ENCODE data around the gene EFL1.

Gene EFL1

DNA sequence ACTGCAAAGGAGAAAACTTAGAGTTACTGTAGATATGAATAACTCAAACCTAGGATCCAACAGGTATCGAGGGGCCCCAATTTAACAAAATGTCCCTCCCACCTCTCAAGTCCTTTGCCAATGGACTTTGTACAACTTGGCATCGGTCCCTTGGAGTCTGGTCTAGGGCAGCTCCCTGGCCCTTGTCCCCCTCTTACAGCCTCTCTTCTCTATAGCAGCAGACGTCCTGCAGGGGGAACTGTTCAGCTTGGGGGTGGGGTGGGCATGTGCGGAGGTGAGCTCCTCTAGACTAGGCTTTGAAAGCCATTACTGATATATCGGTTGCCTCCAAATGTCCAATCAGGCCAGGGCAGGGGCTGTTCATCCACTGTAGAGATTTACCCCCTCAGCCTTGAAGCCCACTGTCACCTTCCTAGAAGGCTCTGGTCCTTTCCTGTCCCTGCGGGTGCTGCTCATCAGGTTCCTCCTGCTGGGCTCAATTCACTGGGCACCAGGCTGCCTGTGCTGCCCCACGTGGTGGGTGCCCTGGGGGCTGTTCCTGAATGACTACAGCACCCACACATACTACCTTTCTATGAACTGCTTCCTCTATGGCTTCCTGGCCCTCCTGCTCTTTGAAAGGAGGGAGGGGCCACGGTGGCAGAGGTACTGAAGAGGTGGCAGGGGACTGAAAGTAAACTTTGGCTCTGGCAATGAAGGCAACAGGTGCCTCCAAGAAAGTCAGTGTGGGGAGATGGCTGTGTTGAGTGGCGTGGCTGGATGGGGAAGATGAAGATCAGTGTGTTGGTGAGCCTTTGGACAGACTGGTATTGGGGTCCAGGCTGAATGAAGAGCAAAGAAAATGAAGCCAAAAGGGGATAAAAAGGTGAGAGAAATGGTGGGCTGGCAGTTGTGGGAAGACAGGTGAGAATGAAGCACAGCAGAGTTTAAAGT lies 137.9 kb downstream of the EFL1 start:
- Histone ChIP-seq H3K4me1 (ENCODE audit: control insufficient read depth, insufficient read depth, low read length) (peaks cover 14% of the 10 kb centered on the region), H3K9me3 (ENCODE audit: control insufficient read depth, insufficient read depth, low read depth, low read length) (no peaks in the 10 kb centered on the region), H3K36me3 (ENCODE audit: control insufficient read depth in 2 of 2, insufficient read depth in 1 of 2, low read length in 2 of 2) (peaks cover 0 to 4% of the 10 kb centered on the region in 2 experiments; a peak in 1 of 3 replicates), H3K4me3 (ENCODE audit: low read depth, low read length) (no peak overlapping the region), H3K27ac (ENCODE audit: extremely low read depth, low read depth, low read length) (no peak overlapping the region)
- TF ChIP-seq ZSCAN30 (tag by site-specific recombination; IDR thresholded peaks at IDR 0.05) (no peak), SCRT1 (tag by site-specific recombination; IDR thresholded peaks at IDR 0.05; ENCODE audit: borderline replicate concordance) (peak; percentile 62; the same call in 1 of the 2 replicates), SCRT2 (tag by site-specific recombination; IDR thresholded peaks at IDR 0.05) (peak; percentile 86)
- ChIA-PET POLR2A (no interaction called here), CTCF (interaction anchor here (0.6 to 1.8 kb wide), 5 partner anchors 12 to 1057 kb away, joined by 3 to 7 read pairs (median 4); no protein-coding TSS in a partner anchor)

- no peak overlapping the region for H3K4me3 ChIP-seq (ENCODE audit: low read depth, low read length)
- no peaks in the 10 kb centered on the region for H3K36me3 ChIP-seq (ENCODE audit: control insufficient read depth in 2 of 2, insufficient read depth in 1 of 2, low read length in 2 of 2)
- no peak overlapping the region for H3K27ac ChIP-seq (ENCODE audit: extremely low read depth, low read depth, low read length)
- peaks cover 9% of the 10 kb centered on the region for H3K4me1 ChIP-seq (ENCODE audit: control insufficient read depth, insufficient read depth, low read length)
- H3K9me3 ChIP-seq (ENCODE audit: control insufficient read depth, insufficient read depth, low read depth, low read length): no peaks in the 10 kb centered on the region
- ChIA-PET POLR2A (interaction anchor here (1.1 kb wide), 1 partner anchor 29 kb away, joined by 3 read pairs; no protein-coding TSS in a partner anchor), CTCF (interaction anchor here (0.6 to 2.6 kb wide), 5 partner anchors 14 to 1912 kb away, joined by 3 to 8 read pairs (median 5); no protein-coding TSS in a partner anchor)
- no peak for TF ChIP-seq ZNF426 (tag by site-specific recombination; IDR thresholded peaks at IDR 0.05)
- TF ChIP-seq ZFP69B (tag by site-specific recombination; IDR thresholded peaks at IDR 0.05): peak; percentile 78
- TF ChIP-seq ZBTB20 (tag by site-specific recombination; IDR thresholded peaks at IDR 0.05): peak; percentile 89
- no peak for TF ChIP-seq REST (tag by site-specific recombination; IDR thresholded peaks at IDR 0.05)
- TF ChIP-seq, protein P1, sequence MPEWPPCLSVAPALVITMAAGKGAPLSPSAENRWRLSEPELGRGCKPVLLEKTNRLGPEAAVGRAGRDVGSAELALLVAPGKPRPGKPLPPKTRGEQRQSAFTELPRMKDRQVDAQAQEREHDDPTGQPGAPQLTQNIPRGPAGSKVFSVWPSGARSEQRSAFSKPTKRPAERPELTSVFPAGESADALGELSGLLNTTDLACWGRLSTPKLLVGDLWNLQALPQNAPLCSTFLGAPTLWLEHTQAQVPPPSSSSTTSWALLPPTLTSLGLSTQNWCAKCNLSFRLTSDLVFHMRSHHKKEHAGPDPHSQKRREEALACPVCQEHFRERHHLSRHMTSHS (tag by site-specific recombination; IDR thresholded peaks at IDR 0.05): no peak
- TF ChIP-seq, protein P2, sequence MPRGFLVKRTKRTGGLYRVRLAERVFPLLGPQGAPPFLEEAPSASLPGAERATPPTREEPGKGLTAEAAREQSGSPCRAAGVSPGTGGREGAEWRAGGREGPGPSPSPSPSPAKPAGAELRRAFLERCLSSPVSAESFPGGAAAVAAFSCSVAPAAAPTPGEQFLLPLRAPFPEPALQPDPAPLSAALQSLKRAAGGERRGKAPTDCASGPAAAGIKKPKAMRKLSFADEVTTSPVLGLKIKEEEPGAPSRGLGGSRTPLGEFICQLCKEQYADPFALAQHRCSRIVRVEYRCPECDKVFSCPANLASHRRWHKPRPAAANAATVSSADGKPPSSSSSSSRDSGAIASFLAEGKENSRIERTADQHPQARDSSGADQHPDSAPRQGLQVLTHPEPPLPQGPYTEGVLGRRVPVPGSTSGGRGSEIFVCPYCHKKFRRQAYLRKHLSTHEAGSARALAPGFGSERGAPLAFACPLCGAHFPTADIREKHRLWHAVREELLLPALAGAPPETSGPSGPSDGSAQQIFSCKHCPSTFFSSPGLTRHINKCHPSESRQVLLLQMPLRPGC (tag by site-specific recombination; IDR thresholded peaks at IDR 0.05): no peak
- TF ChIP-seq GLIS1 (tag by site-specific recombination; IDR thresholded peaks at IDR 0.05): peak; percentile 22; the same call in 1 of the 2 replicates
- TF ChIP-seq PRDM2 (tag by site-specific recombination; IDR thresholded peaks at IDR 0.05; ENCODE audit: borderline replicate concordance): no peak
- TF ChIP-seq, protein P3, sequence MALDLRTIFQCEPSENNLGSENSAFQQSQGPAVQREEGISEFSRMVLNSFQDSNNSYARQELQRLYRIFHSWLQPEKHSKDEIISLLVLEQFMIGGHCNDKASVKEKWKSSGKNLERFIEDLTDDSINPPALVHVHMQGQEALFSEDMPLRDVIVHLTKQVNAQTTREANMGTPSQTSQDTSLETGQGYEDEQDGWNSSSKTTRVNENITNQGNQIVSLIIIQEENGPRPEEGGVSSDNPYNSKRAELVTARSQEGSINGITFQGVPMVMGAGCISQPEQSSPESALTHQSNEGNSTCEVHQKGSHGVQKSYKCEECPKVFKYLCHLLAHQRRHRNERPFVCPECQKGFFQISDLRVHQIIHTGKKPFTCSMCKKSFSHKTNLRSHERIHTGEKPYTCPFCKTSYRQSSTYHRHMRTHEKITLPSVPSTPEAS (tag by site-specific recombination; IDR thresholded peaks at IDR 0.05): no peak
- TF ChIP-seq ZNF600 (tag by site-specific recombination; IDR thresholded peaks at IDR 0.05): peak; percentile 15; the same call in 1 of the 2 replicates
- TF ChIP-seq, protein P4, sequence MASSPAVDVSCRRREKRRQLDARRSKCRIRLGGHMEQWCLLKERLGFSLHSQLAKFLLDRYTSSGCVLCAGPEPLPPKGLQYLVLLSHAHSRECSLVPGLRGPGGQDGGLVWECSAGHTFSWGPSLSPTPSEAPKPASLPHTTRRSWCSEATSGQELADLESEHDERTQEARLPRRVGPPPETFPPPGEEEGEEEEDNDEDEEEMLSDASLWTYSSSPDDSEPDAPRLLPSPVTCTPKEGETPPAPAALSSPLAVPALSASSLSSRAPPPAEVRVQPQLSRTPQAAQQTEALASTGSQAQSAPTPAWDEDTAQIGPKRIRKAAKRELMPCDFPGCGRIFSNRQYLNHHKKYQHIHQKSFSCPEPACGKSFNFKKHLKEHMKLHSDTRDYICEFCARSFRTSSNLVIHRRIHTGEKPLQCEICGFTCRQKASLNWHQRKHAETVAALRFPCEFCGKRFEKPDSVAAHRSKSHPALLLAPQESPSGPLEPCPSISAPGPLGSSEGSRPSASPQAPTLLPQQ (tag by site-specific recombination; IDR thresholded peaks at IDR 0.05): peak; percentile 94
Observed at GRCh38 chr15:82122746-82123400, 139.7 kb downstream of the EFL1 start.
